ENCODE measurements around the gene SERGEF. TPM values are rescaled to one million over a fixed set of nuclear protein-coding genes. Genes with fewer than 3 reads are reported as not detected.

Gene SERGEF
- total and polyA plus RNA-seq, 2 of the 13 experiments (the other 11 are each of a cell fraction or from before 2014, with no cell fraction given), result 54.5 to 114 TPM

GRCh38 chr11:17822401-17822781, 190.5 kb downstream of the SERGEF start:
- 97% methylated on average over 5 of the region's 5 CpGs for WGBS (ENCODE audit: low lambda C conversion rate)
- TF ChIP-seq MNT (IDR thresholded peaks at IDR 0.05), result no peak
- no peak for TF ChIP-seq SOX13 (IDR thresholded peaks at IDR 0.05)
- no peak for TF ChIP-seq SOX13 (CRISPR knock-in tag; conservative IDR thresholded peaks at IDR 0.05 in 1 of 2, IDR thresholded peaks at IDR 0.05 in 1 of 2)
- TF ChIP-seq ARID3A (IDR thresholded peaks at IDR 0.05; ENCODE audit: low read depth, low read length), result no peak
- no peak for TF ChIP-seq MED13 (CRISPR knock-in tag; IDR thresholded peaks at IDR 0.05)
- TF ChIP-seq EEA1 (CRISPR knock-in tag; IDR thresholded peaks at IDR 0.05; ENCODE audit: borderline replicate concordance), result no peak
- no peak for TF ChIP-seq KLF15 (CRISPR knock-in tag; IDR thresholded peaks at IDR 0.05; ENCODE audit: borderline replicate concordance)
- no peak for TF ChIP-seq KIAA2018 (CRISPR knock-in tag; IDR thresholded peaks at IDR 0.05; ENCODE audit: borderline replicate concordance)
- no peak for TF ChIP-seq ZNF281 (CRISPR knock-in tag; IDR thresholded peaks at IDR 0.05; ENCODE audit: borderline replicate concordance)
- TF ChIP-seq SOX6 (IDR thresholded peaks at IDR 0.05), result no peak
- no peak for TF ChIP-seq SOX6 (CRISPR knock-in tag; IDR thresholded peaks at IDR 0.05)

More at GRCh38 chr11:17822401-17822781, 190.5 kb downstream of the SERGEF start:
- Histone ChIP-seq H3K9me3 (ENCODE audit: low read length) (no peaks in the 10 kb centered on the region), H3K79me2 (ENCODE audit: insufficient read depth, low read length) (no peaks in the 10 kb centered on the region), H4K20me1 (ENCODE audit: insufficient read depth, low read length) (no peaks in the 10 kb centered on the region), H3K4me3 (replicated peaks in 1 of 3; ENCODE audit: insufficient read depth in 1 of 3, low read depth in 2 of 3, low read length in 3 of 3) (no peak overlapping the region), H3K4me2 (ENCODE audit: low read depth, low read length) (no peak overlapping the region), H3K9ac (ENCODE audit: insufficient read depth, low read depth, low read length) (no peak overlapping the region), H3K27ac (ENCODE audit: extremely low read length, insufficient read depth, low read length) (no peak overlapping the region), H3K36me3 (replicated peaks in 1 of 2; ENCODE audit: control insufficient read depth in 1 of 2, insufficient read depth in 2 of 2, low read length in 2 of 2) (0 out of 5 replicates have a peak, but pooled peaks cover 0 to 3% of the 10 kb centered on the region in 2 experiments), H3K27me3 (ENCODE audit: control insufficient read depth in 1 of 2, insufficient read depth in 2 of 2, low read length in 2 of 2) (no peaks in the 10 kb centered on the region), H2AFZ (ENCODE audit: low read length) (no peak overlapping the region), H3K4me1 (ENCODE audit: insufficient read depth, low read length) (no peaks in the 10 kb centered on the region)
- BruUV-seq (replicated peaks), result no TSS peak
- in situ Hi-C loops (cut with HindIII; ENCODE audit: extremely low pct_ligation_motif_present, low pct_unique_long_range_greater_than_20kb), result no loop called here
- DNase-seq (ENCODE audit: low spot score), result no peak
- ATAC-seq, result no peak
- intact Hi-C loops (cut with micrococcal nuclease; ENCODE audit: unreplicated experiment), result no loop called here
- ChIA-PET POLR2A (no interaction called here), CTCF (ENCODE audit: low intra/inter-chr PET ratio, low total read pairs) (no interaction called here)
- no peak for FAIRE-seq
